Stimulated activated CD4-positive, alpha-beta T cell treated with anti-CD3 and anti-CD28 coated beads, Interleukin-1b, Interleukin-23, amount 100 ng/mL, for 1 hour (primary cell): ENCODE results near the gene TSPEAR.
"Not testable (repeated sequence)": the region's sequence is repeated elsewhere in the genome, so short reads cannot be mapped to it uniquely, and the experiment has no call there.

Source experiments
- DNase-seq, 2 donors: peaks; one replicate each; pipeline ENCODE4 v3.0.0-alpha.2; 2020; ENCODE audit warnings: low read depth in 2 of 2

The TSPEAR gene

GRCh38 chr21:44503006-44503889, 208.1 kb downstream of the TSPEAR start:
- not testable (repeated sequence) for DNase-seq

GRCh38 chr21:44502171-44502958, 209.0 kb downstream of the TSPEAR start:
- DNase-seq: no peak

DNA sequence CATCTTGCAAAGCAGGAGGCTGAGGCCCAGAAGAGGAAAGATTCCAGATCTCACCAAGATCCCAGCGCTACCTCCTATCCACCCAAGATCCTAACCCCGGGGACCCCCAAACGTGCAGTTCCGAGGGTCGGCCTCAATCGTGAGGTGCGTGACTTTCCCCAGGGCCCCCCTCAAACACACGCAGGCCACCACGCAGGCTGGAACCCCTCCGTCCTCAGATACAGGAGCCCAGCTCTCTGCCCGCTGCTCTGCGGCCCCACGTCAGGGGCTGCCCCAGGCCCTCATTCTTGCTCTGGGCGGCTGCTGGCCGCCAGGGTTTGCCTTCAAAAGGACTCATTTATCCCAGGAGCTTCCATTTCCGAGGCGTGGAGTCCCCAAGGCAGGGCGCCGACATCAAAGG, 211.3 kb downstream of the TSPEAR start:
- DNase-seq: no peak

GRCh38 chr21:44499631-44500030, 211.7 kb downstream of the TSPEAR start:
- DNase-seq: no peak

- no peak for DNase-seq
Measured at GRCh38 chr21:44499211-44499560, 212.2 kb downstream of the TSPEAR start.

GRCh38 chr21:44498280-44499210, 212.8 kb downstream of the TSPEAR start:
- DNase-seq: no peak

GRCh38 chr21:44497703-44498126, 213.7 kb downstream of the TSPEAR start:
- no peak for DNase-seq

- DNase-seq: no peak
Measured at GRCh38 chr21:44496564-44497550, 214.5 kb downstream of the TSPEAR start.

DNA sequence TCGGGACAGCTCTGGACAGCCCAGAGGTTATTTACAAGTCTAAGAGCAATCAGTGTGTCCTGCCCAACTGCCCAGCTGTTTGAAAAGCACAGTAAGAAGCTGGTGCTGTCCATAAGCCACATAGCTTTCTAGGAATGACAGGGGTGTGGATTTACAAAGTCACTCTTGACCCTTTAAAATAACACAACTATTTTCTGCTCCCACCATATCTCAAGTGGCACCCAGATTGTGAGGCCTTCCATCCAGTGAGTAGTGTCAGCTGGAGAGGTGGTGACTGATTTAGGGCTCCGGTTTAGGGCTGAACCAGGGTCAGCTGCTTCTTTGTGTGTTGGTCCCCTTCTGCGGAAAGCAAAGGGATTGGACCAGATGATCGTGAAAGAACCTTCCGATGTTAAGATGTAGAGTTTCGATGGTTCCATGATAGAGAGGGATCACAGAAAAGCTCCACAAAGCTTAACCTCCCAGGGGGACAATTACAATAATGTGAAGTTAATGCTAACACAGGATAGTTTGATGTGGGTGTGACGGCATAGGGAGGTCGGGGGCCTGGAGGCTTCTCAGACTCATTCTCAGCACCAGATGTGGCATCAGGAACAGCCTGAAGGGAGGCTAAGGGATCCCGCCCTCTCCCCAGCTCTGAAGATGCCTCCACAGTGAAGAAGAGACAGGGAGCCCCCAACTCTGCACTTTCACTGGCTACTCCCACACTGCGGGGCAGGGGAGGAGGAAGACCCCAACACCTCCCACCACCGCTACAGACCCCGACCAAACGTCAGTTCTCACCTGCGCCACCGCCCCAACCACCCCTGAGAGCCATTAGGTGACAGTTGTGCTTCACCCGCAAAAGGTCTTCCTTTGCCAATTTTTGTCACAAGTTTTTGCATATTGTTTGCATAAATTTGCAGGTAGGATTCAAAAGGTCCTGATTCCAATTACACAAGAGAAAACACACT, 215.5 kb downstream of the TSPEAR start:
- DNase-seq: no peak

DNA sequence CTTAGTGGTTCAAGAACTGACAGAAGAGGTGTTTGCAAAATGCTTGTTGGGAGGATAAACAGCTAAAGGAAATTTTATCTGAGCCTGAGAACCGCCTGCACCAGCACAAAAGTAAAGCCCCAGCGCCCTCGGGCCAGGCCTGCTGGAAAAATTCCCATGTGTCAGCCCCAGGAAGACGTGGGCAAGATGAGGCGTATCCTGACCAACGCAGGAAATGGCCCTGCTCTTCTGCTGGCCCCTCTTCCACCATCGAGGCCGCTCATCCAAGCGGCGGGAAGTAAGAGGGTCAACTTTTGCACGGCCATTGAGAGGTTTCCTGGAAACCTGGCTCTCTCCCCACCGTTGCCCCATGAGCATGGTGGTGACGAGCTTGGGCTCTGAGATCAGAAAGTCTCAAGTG, 216.4 kb downstream of the TSPEAR start:
- no peak for DNase-seq

- DNase-seq: no peak
Measured at GRCh38 chr21:44494418-44494817, 217.0 kb downstream of the TSPEAR start.

GRCh38 chr21:44492567-44493385, 218.6 kb downstream of the TSPEAR start:
- DNase-seq: no peak

GRCh38 chr21:44490816-44491215, 220.6 kb downstream of the TSPEAR start:
- DNase-seq: no peak

- no peak for DNase-seq
Measured at GRCh38 chr21:44490405-44490804, 221.0 kb downstream of the TSPEAR start.

GRCh38 chr21:44489962-44490361, 221.4 kb downstream of the TSPEAR start:
- no peak for DNase-seq

DNA sequence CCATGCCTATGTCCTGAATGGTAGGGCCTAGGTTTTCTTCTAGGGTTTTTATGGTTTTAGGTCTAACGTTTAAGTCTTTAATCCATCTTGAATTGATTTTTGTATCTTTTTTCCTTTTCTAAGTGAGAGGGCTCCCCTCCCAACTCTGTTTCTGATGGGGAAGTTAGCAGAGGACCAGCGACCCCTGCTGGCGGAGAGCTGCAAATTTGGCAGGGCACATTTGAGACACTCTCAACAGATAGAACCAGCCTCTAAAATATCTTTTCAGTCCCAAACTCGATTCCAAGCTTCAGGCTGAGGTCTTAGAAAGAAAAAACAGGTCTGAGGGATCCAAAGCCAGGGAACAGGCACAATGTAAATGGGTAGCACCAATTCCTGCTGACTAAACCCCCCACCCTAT, 223.5 kb downstream of the TSPEAR start:
- DNase-seq: peak in 1 of 2 donors; percentile 24

- no peak for DNase-seq
Measured at GRCh38 chr21:44486302-44486701, 225.1 kb downstream of the TSPEAR start.

DNA sequence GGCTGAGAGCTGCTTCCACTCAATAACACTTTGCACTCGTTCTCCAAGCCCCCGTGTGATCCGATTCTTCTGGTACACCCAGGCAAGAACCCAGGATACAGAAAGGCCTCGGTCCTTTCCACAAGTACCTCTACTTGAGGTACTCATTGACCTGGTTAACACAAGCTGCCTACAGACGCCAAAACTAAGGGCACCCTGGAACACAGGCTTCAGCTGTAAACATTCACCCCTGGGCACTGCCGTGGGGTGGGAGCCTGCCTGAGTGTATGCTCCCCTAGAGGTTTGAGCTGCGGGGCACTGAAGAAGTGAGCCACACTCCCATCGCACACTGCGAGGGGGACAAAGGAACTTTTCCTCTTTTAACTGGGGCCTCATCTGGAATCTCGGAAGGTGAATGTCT, 225.6 kb downstream of the TSPEAR start:
- no peak for DNase-seq
